OCI-LY7 (cell line): ENCODE results near the gene AMBP. TPM values are rescaled to one million over a fixed set of nuclear protein-coding genes. Genes with fewer than 3 reads are reported as not detected.

Source experiments
- BruUV-seq: library from RNA; stranded (reverse); fragments of 400-500 nt; replicated peaks from 2 replicates; lab custom pipeline; 2021; lab: Mats Ljungman, UMichigan
- CTCF ChIA-PET: fragments of 300-600 bp; sonication (Branson Sonifier 250); formaldehyde crosslinking; loops from one replicate; lab custom pipeline; 2022; ENCODE audit warnings: antibody characterized with exemption; ENCODE audit not compliant: unreplicated experiment; lab: Charles Lee
- POLR2A ChIA-PET: fragments of 300-600 bp; sonication (Branson Sonifier 250); formaldehyde crosslinking; loops from one replicate; lab custom pipeline; 2022; ENCODE audit warnings: antibody characterized with exemption; lab: Charles Lee
- DNase-seq: peaks from one replicate; pipeline ENCODE4 v3.0.0-alpha.2; 2015; ENCODE audit warnings: low spot score
- H2AFZ ChIP-seq: fragments of 200-600 bp; sonication (generic), shearing (Covaris generic); 2 replicates; pipeline ENCODE4 v1.6.1; 2014; ENCODE audit warnings: mild to moderate bottlenecking, antibody characterized with exemption, low read length, moderate library complexity
- H3K27ac ChIP-seq: fragments of 200-600 bp; sonication (generic); 2 replicates; pipeline ENCODE4 v1.5.1; 2014; ENCODE audit warnings: mixed run types, low read depth, mild to moderate bottlenecking, moderate library complexity, low read length, inconsistent platforms; ENCODE audit not compliant: poor library complexity, severe bottlenecking
- H3K36me3 ChIP-seq: fragments of 200-600 bp; sonication (generic); 2 replicates; pipeline ENCODE4 v1.6.1; 2014; ENCODE audit warnings: mild to moderate bottlenecking, antibody characterized with exemption, low read length, moderate library complexity, mixed read lengths; ENCODE audit not compliant: insufficient read depth
- H3K4me1 ChIP-seq: fragments of 200-600 bp; sonication (generic); 2 replicates; pipeline ENCODE4 v1.5.1; 2014; ENCODE audit warnings: mild to moderate bottlenecking, low read length; ENCODE audit not compliant: insufficient read depth, poor library complexity, severe bottlenecking
- H3K4me2 ChIP-seq: fragments of 200-600 bp; sonication (generic); 2 replicates; pipeline ENCODE4 v1.6.1; 2014; ENCODE audit warnings: mild to moderate bottlenecking, low read length
- H3K4me3 ChIP-seq: fragments of 200-600 bp; sonication (generic); 2 replicates; pipeline ENCODE4 v1.5.1; 2014; ENCODE audit warnings: mild to moderate bottlenecking, low read depth, low read length; ENCODE audit not compliant: poor library complexity, severe bottlenecking
- H3K79me2 ChIP-seq: fragments of 200-600 bp; sonication (generic); 2 replicates; pipeline ENCODE4 v1.6.1; 2016; ENCODE audit warnings: low read depth, mild to moderate bottlenecking, low read length, moderate library complexity, mixed read lengths; ENCODE audit not compliant: insufficient read depth
- H3K9me2 ChIP-seq: fragments of 200-600 bp; sonication (generic); 2 replicates; pipeline ENCODE4 v1.6.1; 2016; ENCODE audit warnings: mild to moderate bottlenecking, low read length, mixed read lengths; ENCODE audit not compliant: insufficient read depth
- H3K9me3 ChIP-seq: fragments of 200-600 bp; sonication (generic); 2 replicates; pipeline ENCODE4 v1.6.1; 2014; ENCODE audit warnings: mild to moderate bottlenecking, mixed run types, low read length, mixed read lengths
- H4K20me1 ChIP-seq: fragments of 200-600 bp; sonication (generic); 2 replicates; pipeline ENCODE4 v1.6.1; 2014; ENCODE audit warnings: mild to moderate bottlenecking, antibody characterized with exemption, low read length, moderate library complexity, mixed read lengths; ENCODE audit not compliant: insufficient read depth
- EZH2phosphoT487 ChIP-seq: fragments of 200-600 bp; sonication (generic); IDR thresholded peaks from 2 replicates; pipeline ENCODE4 v1.6.1; 2018; ENCODE audit warnings: low read depth, borderline replicate concordance, mild to moderate bottlenecking, mixed run types, antibody characterized with exemption, low read length, moderate library complexity, mixed read lengths
- intact Hi-C: fragments of 100-400 bp; cut with micrococcal nuclease; formaldehyde crosslinking; loops from one replicate; pipeline ENCODE4 v1.10.0; 2022; ENCODE audit not compliant: unreplicated experiment
- total RNA-seq, 2 experiments: library from RNA; depleted of rRNA in 1 of 2; stranded (reverse); fragments of >200 nt in 1 of 2; shearing (Covaris generic) in 1 of 2; gene quantifications; 2 replicates each; pipeline ENCODE4 v1.2.3, GENCODE V29; 2014 to 2022
- TF ChIP-seq, protein P1 (sequence below): fragments of 200-600 bp; sonication (generic); conservative IDR thresholded peaks from 2 replicates; pipeline ENCODE4 v1.5.1; 2014; ENCODE audit warnings: mild to moderate bottlenecking, antibody characterized with exemption, low read length, moderate library complexity, mixed read lengths

AMBP gene
- total RNA-seq, 2 experiments from 2014 or later = not detected

- BruUV-seq = no TSS peak
- DNase-seq = no peak
- CTCF ChIA-PET = no interaction called here
- Histone ChIP-seq H3K4me3 (no peak overlapping the region), H3K9me2 (no peaks in the 10 kb centered on the region), H2AFZ (no peak overlapping the region), H3K4me1 (no peaks in the 10 kb centered on the region), H4K20me1 (no peaks in the 10 kb centered on the region), H3K4me2 (no peak overlapping the region), H3K79me2 (no peaks in the 10 kb centered on the region), H3K27ac (no peak overlapping the region), H3K9me3 (no peaks in the 10 kb centered on the region), H3K36me3 (no peaks in the 10 kb centered on the region)
- POLR2A ChIA-PET = no interaction called here
- intact Hi-C loops = no loop called here
- TF ChIP-seq, protein P1, sequence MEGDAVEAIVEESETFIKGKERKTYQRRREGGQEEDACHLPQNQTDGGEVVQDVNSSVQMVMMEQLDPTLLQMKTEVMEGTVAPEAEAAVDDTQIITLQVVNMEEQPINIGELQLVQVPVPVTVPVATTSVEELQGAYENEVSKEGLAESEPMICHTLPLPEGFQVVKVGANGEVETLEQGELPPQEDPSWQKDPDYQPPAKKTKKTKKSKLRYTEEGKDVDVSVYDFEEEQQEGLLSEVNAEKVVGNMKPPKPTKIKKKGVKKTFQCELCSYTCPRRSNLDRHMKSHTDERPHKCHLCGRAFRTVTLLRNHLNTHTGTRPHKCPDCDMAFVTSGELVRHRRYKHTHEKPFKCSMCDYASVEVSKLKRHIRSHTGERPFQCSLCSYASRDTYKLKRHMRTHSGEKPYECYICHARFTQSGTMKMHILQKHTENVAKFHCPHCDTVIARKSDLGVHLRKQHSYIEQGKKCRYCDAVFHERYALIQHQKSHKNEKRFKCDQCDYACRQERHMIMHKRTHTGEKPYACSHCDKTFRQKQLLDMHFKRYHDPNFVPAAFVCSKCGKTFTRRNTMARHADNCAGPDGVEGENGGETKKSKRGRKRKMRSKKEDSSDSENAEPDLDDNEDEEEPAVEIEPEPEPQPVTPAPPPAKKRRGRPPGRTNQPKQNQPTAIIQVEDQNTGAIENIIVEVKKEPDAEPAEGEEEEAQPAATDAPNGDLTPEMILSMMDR = no peak
- TF ChIP-seq EZH2phosphoT487 = no peak
Measured at GRCh38 chr9:114088571-114089170, 10.6 kb upstream of the AMBP start.

GRCh38 chr9:114087721-114088120 lies 9.6 kb upstream of the AMBP start:
- Histone ChIP-seq H3K79me2 (no peaks in the 10 kb centered on the region), H2AFZ (no peak overlapping the region), H3K4me3 (no peak overlapping the region), H3K4me2 (no peak overlapping the region), H3K4me1 (no peaks in the 10 kb centered on the region), H3K36me3 (no peaks in the 10 kb centered on the region), H4K20me1 (no peaks in the 10 kb centered on the region), H3K27ac (no peak overlapping the region), H3K9me3 (no peaks in the 10 kb centered on the region), H3K9me2 (no peaks in the 10 kb centered on the region)
- ChIA-PET POLR2A (no interaction called here), CTCF (no interaction called here)
- TF ChIP-seq, protein P1 = no peak
- no peak for TF ChIP-seq EZH2phosphoT487
- DNase-seq = no peak
- intact Hi-C loops = no loop called here
- BruUV-seq = no TSS peak

DNA sequence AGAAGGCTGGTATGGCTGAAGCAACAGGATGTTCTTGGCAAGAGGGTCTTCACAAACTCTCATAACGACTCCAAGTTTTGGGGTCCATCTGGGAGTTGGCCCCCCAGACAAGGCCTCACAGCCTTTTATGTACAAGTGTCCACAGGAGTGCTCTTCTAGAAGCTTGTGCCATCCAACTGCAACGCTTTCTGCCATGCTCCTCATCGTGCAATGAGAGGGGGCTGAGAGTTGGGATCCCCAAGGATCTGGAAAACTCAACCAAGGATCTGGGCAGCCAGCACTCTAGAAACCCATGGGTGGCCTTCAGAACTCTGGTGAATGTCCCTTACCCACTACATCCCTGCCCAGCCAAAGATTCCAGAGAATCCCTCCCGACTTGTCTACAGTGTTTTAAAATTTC lies 8.5 kb upstream of the AMBP start:
- no peak overlapping the region for H3K4me2 ChIP-seq
- intact Hi-C loops = no loop called here
- no peaks in the 10 kb centered on the region for H3K4me1 ChIP-seq
- no peak for DNase-seq
- no peaks in the 10 kb centered on the region for H3K36me3 ChIP-seq
- ChIA-PET POLR2A (no interaction called here), CTCF (no interaction called here)
- H3K79me2 ChIP-seq = no peaks in the 10 kb centered on the region
- H2AFZ ChIP-seq = no peak overlapping the region
- no peak overlapping the region for H3K27ac ChIP-seq
- no peaks in the 10 kb centered on the region for H3K9me2 ChIP-seq
- H3K9me3 ChIP-seq = no peaks in the 10 kb centered on the region
- no TSS peak for BruUV-seq
- TF ChIP-seq EZH2phosphoT487 = no peak
- TF ChIP-seq, protein P1 = no peak
- no peak overlapping the region for H3K4me3 ChIP-seq
- H4K20me1 ChIP-seq = no peaks in the 10 kb centered on the region
